T1000 (cell line): ENCODE results near the gene CCDC82.
A peak's percentile ranks its signal among the peaks of the same experiment; 100 is the strongest.

Experiments used
- DNase-seq: peaks from one replicate; lab custom pipeline; 2025; ENCODE audit warnings: mixed read lengths; lab: John Stamatoyannopoulos, UW

CCDC82 gene

DNA sequence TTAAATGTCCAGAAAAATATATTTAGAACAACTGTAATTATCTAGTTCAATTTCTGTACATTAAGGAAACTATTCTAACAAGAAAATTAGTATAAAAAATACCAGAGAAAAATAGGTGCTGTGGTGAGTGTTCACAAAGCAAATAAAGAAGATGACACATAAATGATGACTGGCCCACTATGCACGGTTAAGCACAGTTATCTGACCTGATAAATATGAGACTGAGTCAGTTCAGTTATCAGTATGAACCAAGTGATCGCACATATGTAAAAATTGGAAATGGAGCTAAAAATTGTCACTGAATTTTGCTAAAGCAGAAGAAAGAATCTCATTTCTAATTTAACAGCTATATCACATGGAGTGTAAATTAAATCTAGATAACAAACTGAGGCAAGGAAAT lies 27.9 kb downstream of the CCDC82 start:
- no peak for DNase-seq

DNA sequence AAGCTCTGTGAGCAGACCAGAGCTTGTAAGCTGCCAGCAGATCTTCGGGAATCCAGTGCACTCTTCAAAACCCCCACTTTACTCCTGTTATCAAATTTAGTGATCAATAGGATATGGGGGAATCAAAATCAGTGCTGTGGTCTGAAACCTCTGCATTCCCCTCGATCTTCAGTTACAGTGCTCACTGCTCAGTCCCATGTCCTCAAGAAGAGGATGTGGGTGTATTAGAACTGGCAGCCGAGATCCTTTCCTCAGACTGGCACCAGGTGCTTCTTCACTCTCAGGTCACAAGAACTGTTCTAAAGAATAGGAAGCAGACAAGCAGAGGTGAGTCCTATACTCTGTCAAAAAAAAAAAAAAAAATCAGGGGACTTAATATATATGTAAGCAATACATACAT lies 31.4 kb downstream of the CCDC82 start:
- DNase-seq: no peak

DNA sequence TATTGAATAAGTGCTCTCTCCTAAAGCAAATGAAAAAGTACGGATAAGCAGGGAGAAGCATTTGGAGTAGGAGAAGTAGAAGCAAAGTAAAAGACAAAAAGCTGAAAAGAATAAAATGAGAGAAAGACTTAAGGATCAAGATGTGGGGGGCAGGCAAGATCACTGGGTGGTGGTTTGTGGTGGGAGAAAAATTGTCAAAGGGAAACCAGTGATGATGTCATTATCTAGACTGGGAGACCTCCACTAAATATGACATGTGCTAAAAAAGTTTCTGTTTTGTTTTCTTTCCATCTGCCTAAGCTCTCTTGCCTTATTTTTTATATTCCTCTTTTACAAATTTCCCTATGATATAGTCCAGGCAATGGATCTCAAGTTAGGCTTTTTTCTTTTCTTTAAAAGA lies 31.9 kb downstream of the CCDC82 start:
- DNase-seq: no peak

DNA sequence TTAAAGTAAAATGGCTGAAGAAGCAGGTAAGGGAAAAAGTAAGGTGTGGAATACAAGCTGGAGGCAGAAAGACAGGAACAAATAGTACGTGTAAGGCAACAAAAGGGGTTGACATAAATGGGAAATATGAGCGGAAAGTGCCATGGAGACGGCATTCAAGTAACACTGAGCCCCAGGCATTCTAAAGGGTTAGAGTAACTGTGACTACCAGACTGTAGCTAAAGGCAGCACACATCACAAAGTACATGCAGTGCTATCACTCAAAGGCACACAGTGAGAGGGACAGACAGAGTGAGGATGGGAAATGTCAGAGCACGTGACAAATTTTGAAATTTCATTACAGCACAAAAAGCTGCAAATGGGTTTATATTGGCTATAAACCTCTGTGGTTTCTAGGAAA lies 32.9 kb downstream of the CCDC82 start:
- DNase-seq: no peak

DNA sequence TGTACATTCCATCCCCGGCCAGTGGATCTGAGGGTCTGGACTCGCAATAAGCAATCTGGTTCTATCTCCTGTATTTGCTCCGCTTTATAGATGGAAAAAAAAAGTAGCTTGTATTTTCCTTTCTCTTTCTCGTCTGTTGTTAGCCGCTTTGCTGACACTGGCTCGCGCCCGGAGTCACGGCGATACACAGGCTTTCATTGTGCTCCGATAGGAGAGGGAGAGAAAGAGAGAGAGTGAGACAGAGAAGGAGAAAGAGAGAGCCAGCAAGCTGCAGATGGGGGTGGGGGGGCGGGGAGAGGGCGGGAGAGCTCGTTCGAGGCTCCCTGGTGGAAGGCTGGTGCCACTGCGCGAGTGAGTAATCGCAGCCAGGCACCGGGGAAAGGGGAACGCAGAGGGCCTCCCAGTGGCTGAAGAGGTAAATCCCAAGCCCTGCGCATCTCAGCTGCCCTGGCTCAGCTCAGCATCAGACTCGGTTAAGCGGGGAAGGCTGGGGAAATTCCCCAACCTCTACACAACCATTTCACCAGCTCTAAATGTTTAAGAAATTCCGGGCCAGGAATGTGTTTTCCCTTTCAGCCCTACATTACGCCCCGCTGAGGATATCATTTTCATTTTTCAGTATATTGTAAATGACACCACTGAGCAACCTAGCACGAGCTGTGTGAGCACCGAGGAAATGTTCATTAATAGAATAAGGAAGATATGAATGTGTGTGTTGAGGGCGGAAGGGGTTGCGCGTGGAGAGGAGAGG lies 46.6 kb downstream of the CCDC82 start, which contains the start of gene MAML2:
MAML2 (minus strand) TSS at position 235 of the 751 bp plus-strand sequence. CDS start 1,300 bp downstream, outside the sequence.
- DNase-seq: peak; percentile 73

DNA sequence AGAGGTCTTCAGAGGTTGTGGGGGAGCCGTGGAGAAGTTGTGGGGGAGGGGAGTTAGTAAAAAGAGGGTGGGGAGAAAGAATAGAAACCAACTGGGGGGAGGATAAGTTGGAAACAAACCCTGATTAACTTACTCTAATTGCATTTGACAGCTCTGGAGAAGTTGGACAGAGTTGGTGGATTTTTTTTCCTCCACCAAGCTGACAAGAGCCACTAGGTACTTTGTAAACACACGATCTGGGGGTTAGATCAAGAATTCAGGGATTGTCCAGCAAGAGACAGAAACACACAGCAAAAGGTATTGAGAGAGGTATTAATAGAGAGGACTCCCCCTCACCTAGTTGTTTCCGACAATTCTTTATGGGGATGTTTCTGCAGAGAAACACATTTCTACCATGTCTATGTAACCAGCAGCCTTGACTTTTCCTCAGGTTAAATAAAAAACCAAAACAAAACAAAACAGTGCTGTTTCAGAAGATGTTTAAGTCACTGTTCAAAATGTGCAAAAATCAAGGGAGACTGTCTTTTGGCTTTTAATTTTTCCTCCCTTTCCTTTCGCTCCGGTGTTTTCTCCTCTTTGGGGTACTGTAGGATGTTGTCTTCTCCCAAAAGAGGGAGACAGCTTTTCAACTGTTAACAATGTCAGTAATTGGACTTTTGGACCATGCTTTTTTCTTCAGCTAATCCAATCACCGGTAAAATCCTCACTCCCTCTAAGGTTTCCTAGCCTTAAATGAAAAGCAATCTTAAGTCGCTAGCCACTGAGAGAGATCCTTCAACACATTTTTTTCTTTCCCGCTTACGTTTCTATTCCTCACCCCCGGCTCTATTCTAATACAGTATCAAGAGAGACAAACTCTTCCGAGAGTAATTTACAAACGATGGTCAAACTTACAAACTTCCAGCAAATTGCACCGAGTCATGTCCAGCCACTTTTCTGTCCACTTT lies 47.4 kb downstream of the CCDC82 start:
- no peak for DNase-seq

DNA sequence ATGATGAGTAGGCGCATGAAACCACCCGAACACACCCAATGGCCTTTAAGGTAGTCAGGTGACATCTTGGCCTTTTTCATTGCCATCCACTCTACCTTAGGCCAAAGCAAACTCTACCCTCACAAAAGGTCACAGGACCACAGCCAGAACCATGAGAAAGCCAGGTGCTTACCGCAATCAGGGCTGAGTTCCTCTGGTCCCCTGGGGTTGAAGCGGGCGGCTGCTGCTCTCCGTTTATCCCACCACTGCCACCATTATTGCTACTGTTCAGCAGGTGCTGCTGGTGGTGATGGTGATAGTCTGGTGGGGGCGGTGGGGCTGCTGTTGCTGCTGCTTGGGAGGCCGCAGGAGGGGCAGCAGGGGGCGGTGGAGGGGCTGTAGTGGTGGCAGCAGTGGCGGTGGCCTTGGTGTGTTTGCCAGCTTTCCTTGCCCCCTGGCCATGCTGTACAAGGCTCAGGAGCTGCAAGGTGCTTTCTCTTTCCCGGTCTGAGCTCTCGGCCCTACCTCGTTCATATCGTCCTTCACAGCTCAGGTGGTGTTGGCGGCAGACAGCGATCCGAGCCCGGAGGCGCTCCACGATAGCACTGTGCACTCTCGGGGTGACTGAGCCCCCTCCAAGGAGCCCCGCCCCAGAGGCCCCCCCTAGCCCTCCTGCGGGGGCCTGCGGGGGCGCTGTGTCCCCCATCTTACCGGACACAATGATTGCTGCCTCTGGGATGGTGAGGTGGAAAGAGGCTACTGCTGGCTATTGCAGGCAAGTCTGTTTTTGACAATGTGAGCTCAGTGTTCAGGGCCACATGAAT lies 48.3 kb downstream of the CCDC82 start:
- DNase-seq: no peak

DNA sequence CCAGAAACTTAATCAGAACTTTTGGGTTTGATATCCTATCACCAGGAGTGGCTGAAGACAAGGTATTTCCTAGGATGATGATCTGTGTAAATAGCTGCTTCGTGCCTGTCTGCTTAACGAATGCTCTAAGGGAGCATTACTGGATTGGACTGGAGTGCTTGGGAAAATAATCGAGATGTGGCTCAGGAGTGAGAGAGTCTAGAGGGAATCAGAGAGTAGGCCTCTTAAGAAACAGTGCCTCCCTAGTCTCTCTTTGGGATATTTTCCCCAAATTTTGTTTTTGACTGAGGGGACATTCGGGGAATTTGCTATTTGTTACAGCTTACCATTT lies 49.2 kb downstream of the CCDC82 start:
- DNase-seq: no peak

DNA sequence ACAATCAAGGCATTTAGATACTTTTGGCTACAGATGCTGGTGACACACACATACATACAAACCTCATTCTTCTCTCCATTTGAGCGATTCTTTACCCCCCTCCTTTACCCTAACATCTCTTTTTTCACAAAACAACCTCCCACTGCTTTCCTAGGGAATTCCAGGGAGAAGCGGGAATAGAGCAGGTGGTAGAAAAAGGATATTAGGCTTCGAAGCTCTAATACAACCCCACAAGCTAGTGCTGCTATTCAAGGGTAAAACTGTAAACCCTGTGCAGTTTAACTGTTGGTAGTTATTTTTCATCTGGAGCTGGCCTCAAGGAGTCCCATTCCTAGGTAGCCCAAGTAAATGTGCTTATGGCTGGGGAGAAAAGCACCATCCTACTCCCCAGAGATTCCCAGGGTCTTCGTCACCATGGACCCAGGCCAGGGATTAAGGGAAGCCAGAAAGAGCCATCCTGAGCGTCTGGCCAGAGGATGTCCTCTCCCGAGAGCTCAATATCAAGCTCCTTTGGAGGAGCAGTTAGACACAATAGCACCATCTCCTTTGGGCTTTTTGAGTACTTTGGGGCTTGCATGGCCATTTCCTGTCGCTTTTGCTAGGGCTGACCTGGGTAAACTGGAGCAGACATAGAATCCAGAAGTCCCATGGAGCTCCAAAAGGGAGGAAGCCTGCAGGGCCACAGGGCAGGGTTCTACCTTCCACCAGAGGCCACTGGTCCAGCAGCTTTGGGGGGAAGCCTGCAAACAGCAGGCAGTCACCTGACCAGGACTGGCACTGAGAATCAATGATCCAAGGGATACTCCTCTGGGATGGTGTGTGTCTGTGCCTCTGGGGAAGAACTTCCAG lies 49.8 kb downstream of the CCDC82 start:
- no peak for DNase-seq

DNA sequence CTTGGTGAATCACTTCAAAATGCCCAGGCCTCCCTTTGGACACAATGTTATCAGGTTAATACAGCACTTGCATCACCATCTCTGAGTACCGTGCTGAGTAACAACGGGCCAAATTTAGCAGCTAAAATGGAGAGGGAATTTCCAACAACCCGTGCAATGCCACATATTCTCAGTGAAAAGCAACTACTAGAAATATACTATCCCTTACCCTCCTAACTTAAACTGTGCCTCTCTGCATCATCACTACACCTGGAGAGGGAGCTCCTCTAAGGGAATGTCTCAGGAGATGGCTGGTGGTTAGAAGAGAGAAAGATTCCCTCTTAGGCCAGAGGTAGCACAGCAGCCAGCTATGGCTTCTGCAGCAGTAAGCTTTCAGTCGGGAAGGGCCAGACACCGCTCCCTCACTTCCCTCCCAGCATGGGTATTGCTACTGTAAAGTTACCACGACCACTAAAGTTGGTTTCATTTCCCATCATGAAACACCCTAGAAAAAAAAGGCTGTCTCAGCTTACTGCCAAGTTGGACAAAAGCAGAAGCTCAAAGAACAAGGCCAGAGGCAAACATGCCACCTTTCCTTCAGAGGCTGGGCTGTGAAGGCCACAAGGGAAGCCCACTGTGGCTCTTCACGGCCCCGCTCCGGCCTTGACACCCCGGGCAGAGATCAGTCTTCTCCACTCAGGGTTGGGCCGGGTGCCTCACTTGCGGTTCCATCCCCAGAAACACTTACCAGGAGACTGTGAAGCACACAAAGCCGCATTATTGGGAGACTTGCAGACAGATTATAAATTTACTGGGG lies 50.6 kb downstream of the CCDC82 start:
- DNase-seq: no peak

DNA sequence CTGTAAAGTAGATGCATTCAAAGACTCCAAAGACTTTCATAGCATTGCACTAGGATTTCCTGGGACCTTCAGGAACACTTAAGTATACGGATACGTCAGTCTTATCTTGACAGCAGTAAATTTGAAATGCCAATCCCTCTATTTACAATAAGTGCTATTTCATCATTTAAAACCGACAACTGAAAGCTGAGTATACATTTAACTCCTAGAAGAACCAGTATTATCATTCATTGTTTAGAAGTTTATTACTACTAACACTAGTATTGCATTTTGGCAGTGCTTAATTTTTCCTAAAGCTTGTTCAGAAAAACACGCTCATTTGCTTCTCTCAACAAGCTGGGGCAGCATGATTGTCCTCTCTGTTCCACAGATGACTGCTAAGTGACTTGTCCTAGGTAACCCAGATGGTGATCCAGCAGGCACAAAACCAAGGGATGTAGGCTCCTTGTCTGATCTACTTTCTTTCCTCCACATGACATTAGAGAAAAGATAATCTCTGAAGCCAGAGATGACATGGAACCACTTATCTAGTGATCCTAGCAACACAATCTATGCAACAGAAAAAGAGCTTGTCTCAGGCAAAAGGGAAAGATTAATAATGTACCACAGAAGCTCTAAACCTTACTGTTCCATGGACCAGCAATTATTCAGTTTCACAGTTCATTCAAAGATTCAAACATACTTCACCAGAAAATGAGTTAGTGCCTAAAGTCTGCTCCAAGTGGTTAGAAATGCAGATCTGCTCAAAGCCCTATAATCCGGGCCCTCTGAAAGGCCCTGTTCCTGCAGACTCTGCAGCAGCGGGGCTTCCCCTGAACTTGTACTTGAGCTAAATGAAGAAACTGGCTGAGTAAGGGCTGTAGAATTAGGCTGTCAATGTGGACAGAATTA lies 51.9 kb downstream of the CCDC82 start:
- no peak for DNase-seq

DNA sequence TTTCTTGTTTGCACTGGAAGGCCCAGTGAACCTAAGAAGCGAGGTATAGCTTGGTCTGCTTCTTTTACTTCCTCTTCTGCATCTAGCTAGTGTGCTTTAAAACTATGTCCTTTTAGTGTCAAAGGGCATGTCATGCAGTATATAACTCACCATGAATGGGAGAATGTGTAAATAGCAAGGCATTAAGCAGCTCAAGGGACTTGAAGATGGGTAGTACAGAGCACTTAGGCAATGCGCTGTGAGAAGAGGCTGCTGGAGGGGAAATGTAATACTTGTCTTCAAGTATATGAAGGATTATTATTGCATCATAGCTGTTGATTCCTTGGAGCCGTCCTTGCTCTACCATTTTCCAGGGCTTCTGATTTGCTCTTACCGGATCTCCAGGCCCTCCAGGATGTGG lies 54.3 kb downstream of the CCDC82 start:
- DNase-seq: no peak

DNA sequence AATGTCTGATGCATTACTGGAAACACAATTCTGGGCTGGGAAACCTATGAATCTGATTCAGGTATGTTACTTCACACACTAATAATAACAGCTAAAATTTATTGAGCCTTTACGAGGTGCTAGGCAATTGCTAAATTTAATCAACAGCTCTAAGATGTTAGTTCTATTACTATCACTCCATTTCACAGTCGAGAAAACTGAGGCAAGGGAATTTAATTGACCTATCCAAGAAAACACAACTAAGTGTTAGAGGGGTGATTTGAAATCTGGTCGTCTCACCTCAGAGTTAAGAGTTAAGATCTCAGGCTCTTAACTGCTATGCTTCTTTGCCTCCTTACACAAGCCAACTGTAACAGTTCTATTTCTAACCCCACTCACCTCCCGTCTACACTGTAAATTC lies 55.5 kb downstream of the CCDC82 start:
- DNase-seq: no peak

DNA sequence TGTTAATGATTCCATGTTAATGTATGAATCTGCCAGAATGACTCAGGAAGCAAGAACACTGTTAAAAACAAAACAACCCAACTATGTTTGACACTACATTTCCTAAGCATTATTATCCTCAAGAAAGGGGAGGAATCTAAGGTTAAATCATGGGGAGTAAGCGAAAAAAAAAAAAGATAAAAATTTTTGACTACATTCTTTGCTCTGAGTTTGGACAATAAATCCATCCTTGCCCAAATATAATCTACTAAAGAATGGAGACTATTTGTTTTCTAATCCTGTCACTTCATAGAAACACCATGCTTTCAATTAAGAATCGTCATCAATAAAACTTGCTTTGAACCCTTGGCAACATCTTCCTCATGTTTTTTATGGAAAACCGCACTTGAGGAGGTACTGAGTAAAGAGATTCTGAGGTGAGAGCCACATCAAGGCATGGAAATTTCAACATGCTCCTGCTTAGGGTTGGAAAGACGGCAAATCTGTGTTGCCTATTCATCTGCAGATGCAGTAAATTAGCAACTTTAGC lies 56.5 kb downstream of the CCDC82 start:
- no peak for DNase-seq

DNA sequence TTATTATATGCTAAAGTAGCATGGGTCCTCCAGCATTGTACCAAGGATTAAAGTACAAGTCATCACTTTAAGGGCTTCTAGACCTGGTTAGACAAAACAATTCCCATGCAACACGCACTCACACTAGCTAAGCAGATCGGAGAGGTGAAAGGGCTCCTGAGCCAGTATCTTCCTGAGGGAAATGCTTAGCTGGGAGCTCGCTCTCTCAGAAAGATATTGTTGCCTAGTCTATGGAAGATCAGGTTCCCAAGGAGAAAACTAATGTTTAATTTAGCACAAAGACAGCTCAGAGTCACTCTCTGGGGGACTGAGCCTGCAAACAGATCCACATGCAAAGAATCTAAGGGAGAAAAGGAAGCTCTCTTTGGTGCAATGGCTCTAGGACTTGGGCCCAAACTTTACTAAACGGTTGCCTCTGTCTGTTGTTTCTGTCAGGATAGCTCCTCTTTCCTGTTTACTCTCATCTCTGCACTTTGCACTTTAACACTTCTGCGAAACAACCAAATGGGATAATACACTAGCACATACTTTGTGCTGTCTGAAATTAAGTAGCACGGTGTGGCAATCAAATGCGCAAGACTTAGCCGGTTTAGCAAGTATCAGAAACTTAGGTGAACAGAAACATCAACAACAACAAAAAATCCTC lies 57.5 kb downstream of the CCDC82 start:
- no peak for DNase-seq

DNA sequence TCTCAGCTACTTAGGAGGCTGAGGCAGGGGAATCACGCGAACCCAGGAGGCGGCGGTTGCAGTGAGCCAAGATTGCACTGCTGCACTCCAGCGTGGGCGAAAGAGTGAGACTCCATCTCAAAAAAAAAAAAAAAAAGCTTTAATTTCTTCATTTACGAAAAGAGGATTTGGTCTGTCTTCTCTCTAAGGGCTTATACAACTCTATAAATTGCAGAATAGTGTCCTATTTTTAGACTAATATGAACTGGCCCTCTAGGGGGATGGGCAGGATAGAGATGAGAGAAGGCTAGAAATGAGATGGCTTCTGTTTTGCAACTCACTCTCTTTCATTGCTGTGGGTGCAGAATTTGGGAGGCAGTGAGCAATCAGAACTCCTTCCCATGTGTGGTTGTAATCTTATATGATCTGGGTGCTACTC lies 58.0 kb downstream of the CCDC82 start:
- no peak for DNase-seq

DNA sequence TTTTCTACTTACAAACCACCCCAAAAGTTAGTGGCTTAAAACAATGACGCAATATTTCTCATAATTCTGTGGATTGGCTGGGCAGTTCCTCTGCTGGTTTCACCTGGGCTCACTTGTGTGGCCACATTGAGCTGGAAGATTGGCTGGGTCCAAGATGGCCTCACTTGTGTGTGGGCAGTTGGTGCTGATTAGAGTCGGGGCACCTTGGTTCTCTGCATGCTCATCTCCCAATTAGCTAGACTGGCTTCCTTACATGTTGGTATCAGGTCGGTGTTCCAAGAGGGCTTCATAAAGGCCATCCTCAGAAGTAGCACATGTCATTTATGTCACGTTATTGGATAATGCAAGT lies 59.2 kb downstream of the CCDC82 start:
- DNase-seq: no peak

DNA sequence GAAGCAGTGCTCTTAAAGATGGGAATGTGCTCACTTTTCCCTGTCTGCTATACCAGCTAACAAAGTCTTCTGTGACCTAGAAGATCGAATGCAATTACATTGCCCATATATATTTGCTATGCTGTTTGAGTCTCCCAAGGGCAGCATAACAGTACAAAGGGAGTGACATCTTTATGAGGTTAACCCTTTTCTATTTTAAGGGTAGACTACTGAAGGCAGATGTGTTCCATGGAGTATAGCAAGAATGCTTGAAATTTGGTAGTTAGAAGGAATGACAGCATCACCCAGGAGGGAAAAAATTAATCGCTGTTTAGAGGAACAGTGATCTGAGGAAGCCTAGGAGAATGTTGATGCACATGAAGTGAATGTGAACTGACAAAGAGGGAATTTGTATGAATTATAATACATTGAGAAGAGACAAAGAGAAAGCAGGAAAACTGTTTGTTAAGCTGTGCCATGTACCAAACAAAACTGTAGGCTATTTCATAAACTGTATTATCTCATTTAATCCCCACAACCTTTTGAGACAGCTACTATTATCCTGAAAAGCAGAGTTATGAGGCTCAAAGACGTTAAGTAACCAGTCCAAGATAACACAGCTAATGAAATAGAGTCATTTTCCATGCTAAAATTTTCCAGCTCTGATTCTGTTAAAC lies 59.7 kb downstream of the CCDC82 start:
- no peak for DNase-seq
